Activated effector memory CD4-positive, alpha-beta T cell treated with anti-CD3 and anti-CD28 coated beads, Interleukin-2, amount 50 U/mL, for 16 hours (primary cell): ENCODE data around the gene SLIT2.

Experiments used
- DNase-seq: peaks from one replicate; pipeline ENCODE4 v3.0.0-alpha.2; 2020

SLIT2 gene

GRCh38 chr4:20266215-20267082, 14.7 kb downstream of the SLIT2 start:
- DNase-seq, result no peak

- no peak for DNase-seq
Observed at GRCh38 chr4:20268028-20268427, 16.3 kb downstream of the SLIT2 start.

DNA sequence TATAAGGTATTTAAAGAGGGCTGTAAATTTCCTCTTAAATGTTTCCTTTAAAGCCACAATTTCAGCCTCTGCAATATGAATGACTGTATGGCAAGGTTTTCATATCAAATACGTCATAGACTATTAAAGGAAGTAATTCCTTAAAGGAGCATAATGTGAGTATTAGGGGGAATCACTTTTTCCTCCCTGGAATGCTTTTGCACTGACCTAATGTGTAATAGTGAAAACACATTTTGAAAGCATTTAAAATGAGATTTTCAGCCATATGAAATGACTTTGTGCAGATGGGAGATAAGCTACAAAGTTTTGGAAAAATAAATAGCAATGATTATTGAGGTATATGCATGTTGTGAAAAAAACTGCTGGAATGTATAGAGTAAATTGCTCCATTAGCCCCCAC, 17.6 kb downstream of the SLIT2 start:
- DNase-seq, result no peak

DNA sequence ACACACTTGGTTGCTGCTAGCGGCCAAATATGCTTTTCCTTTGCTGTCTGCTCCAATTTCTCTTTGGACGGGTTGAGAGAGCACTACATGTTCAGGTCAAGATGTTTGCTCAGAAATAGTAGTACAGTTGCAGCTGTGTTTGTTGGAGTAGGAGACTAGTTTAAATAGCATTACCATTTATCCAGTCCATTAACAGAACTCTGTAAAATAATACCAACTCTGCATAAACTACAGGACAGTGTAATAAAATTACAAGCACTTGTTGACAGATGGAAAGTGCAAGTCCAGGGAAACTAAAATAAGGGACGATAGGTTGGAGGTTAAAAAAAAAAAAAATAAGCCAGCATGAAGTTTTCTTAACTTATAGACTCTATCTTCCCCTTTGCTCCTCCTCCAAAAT, 20.2 kb downstream of the SLIT2 start:
- no peak for DNase-seq

GRCh38 chr4:20272411-20272872, 20.7 kb downstream of the SLIT2 start:
- DNase-seq, result no peak

- no peak for DNase-seq
Observed at GRCh38 chr4:20273793-20274192, 22.1 kb downstream of the SLIT2 start.

GRCh38 chr4:20276848-20277247, 25.1 kb downstream of the SLIT2 start:
- DNase-seq, result no peak

GRCh38 chr4:20278195-20278594, 26.5 kb downstream of the SLIT2 start:
- no peak for DNase-seq

DNA sequence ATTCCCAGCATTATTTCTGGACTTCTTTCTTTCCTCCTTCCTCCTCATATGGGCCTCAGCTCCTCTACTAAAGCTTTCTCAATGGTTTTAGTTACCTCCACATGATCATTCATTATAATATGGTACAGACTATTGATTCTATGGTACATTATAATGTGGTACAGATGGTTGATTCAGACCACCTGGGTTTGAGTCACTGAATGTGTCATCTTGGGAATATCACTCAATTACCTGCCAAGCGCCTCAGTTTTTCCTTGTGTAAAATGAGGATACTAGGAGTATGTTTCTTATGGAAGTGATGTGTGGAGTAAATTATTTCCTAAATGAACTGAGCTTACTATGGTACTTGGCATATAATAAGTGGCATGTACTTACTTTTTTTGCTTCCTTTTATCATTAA, 27.7 kb downstream of the SLIT2 start:
- no peak for DNase-seq

DNA sequence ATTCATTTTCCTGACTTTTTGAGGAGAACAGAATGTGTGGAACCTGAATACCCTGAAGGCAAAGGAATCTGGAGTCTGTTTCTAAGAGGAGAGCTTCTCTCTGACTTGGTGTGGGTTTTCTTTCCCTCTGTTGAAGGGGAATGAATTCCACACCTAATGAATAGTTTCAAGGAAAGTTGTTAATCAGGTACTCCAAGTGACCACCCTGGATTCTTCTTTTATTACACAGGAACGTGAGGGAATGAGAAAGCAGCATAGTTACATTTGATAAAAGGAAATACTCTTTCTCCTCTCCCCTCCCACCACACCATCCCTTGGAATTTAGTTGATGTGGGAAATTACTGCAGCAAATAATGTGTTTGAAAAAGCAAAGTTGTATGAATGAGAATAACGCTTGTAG, 29.7 kb downstream of the SLIT2 start:
- DNase-seq, result no peak

DNA sequence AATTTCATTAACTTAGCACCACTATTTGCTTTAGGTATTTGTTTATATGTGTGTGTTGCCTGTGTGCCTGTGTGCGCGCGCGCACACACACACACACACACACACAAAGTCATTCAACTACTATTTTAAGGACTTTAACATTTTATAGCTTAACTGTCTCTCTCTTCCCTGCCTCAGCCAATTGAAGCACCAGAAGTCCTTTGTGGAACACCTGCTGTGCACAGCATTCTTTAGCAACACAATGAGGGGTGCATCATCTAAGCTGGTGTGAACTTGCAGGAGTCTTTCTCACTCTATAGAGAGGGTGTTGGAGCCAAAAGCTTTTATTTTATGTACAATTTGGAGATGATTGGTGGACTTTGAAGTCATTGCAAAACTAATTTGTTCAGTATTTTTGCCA, 31.3 kb downstream of the SLIT2 start:
- no peak for DNase-seq

GRCh38 chr4:20284990-20285389, 33.3 kb downstream of the SLIT2 start:
- DNase-seq, result no peak

GRCh38 chr4:20287246-20287645, 35.5 kb downstream of the SLIT2 start:
- DNase-seq, result no peak

DNA sequence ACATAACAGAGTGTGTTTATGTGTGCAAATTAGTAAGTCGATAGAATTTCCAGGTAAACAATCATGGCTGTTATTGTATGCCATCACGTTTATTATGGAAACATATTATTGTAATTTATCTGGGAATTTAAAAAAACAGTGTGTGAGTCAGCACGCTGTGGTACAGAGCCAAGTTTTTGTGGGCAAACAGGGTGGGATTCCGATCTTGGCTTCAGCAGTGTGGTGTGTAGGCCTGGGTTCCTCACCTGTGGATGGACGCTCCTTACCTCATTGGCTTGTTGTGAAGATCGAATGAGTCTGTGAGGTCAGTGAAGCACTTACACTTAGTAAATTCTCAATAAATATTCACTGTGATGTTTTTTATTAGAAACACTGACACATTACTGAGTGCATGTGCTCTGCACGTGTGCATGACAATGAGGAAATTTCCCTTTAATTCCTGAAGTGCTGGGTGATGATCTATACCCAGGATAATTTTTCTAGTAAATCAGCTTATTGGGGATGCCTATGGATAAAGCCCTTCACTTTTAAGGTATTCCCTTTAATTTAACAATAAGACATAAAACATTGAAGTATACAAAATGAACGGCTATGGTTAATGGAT, 36.4 kb downstream of the SLIT2 start:
- DNase-seq, result no peak

DNA sequence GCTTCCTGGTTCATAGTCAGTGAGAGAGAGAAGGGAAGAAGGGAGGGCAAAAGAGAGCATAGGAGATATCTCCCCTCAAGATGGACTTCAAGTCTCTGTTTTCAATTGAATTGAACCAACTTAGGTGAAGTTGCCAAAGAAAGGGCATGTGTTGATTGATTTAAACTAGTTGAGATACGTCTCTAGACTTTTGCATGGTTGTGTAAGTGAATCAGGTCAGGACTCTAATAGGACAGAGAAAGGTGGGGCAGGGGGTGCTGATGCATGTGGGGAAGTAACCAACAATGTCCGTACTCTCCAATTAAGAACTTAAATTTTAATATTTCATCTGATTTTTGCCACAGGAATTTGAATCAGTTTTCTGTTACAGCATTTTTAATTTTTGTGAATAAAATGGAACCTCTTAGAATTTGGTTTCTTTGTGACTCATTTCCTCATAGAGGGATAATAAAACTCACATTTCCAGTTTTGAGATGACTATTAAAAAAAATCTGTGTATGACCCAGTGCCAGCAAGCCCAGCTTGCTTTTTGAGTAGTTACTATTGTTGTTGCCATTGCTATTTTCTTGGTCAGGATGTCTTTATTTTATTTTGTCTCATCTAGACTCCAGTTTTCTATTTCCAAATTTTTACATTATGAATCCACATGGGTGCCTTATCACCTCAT, 37.3 kb downstream of the SLIT2 start:
- DNase-seq, result no peak

- DNase-seq, result no peak
Observed at GRCh38 chr4:20289782-20290181, 38.1 kb downstream of the SLIT2 start.

GRCh38 chr4:20292739-20293138, 41.0 kb downstream of the SLIT2 start:
- DNase-seq, result no peak

DNA sequence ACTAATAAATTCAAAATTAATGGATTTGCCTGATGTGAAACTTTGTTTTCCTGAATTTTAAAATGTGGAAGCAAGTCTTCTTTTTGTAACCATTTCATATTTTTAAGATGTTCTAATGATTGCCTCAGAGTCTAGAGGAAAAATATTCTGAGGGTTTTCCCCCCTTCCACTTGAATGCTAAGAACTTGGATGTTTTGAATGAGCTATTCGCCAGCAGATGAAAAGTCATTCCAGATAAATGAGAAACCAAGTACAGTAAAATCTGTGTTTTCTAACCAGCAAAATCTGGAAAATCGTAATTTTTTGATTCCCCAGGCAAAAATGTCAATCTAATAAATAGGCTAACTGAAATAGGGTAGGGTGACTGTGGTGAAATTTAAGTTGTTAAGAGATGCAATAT, 45.6 kb downstream of the SLIT2 start:
- DNase-seq, result no peak

DNA sequence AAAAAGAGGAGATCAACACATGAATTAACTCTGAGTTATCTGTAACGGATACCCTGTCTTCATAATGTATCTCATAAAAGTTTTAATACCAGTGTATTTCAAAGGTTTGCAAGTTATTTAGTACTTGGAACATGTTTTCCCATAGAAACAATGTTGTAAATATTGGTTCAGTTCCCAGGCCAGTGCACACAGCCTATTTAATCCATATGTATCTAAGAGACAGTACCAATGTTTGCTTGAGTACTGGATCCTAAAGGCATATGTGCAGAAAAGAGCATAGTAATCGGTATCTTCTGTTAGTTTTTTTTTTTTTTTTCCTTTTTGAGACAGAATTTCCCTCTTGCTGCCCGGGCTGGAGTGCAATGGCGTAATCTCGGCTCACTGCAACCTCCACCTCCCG, 46.1 kb downstream of the SLIT2 start:
- DNase-seq, result no peak

- no peak for DNase-seq
Observed at GRCh38 chr4:20298455-20298854, 46.8 kb downstream of the SLIT2 start.

- no peak for DNase-seq
Observed at GRCh38 chr4:20298986-20299385, 47.3 kb downstream of the SLIT2 start.

- no peak for DNase-seq
Observed at GRCh38 chr4:20299515-20299914, 47.8 kb downstream of the SLIT2 start.

GRCh38 chr4:20301161-20301560, 49.5 kb downstream of the SLIT2 start:
- no peak for DNase-seq
